Measurements from ENCODE around the gene PRDM16.

- no peak for TF ChIP-seq CTCF (IDR thresholded peaks at IDR 0.05)
- no peak for TF ChIP-seq EZH2 (IDR thresholded peaks at IDR 0.05; ENCODE audit: borderline replicate concordance, insufficient read depth, low read depth, low read length, poor library complexity, severe bottlenecking)
Measured at GRCh38 chr1:3230553-3230952, 161.6 kb downstream of the PRDM16 start.
